Left kidney (tissue), 8 donors: Measurements from ENCODE around the gene NDUFA6. TPM values are rescaled to one million over a fixed set of nuclear protein-coding genes. Genes with fewer than 3 reads are reported as not detected.
"Not testable (repeated sequence)": the region's sequence is repeated elsewhere in the genome, so short reads cannot be mapped to it uniquely, and the experiment has no call there.

Source experiments
- DNase-seq: peaks from one replicate; pipeline ENCODE4 v3.0.0-alpha.2; 2013
- long read RNA-seq, 8 donors: transcript quantifications; one replicate each; lab custom pipeline, GENCODE V29; 2026
- polyA plus RNA-seq: library from polyadenylated mRNA; unstranded; fragments of 120-200 nt; gene quantifications from one replicate; pipeline ENCODE4 v1.2.1, GENCODE V29; 2013; ENCODE audit not compliant: insufficient read length

NDUFA6 gene
- polyA plus RNA-seq, result 112 TPM
- long read RNA-seq, donor 1, transcript NDUFA6-202 (3 exons, 1,256 nt), result major isoform, 208 of 246 reads
- long read RNA-seq, donor 1, transcript NDUFA6-201 (2 exons, 475 nt), result minor isoform, 14 of 246 reads
- long read RNA-seq, donor 1, partial matches to known transcripts, result 24 of 246 reads
- long read RNA-seq, donor 1, other reads (novel, unspliced or antisense), result 0 of 246 reads
- long read RNA-seq, donor 2, transcript NDUFA6-201 (2 exons, 475 nt), result minor isoform, 11 of 174 reads
- long read RNA-seq, donor 2, transcript NDUFA6-202 (3 exons, 1,256 nt), result major isoform, 158 of 174 reads
- long read RNA-seq, donor 2, partial matches to known transcripts, result 5 of 174 reads
- long read RNA-seq, donor 2, other reads (novel, unspliced or antisense), result 0 of 174 reads
- long read RNA-seq, donor 3, transcript NDUFA6-202 (3 exons, 1,256 nt), result major isoform, 134 of 137 reads
- long read RNA-seq, donor 3, partial matches to known transcripts, result 0 of 137 reads
- long read RNA-seq, donor 3, other reads (novel, unspliced or antisense), result 0 of 137 reads
- long read RNA-seq, donor 4, transcript NDUFA6-202 (3 exons, 1,256 nt), result major isoform, 32 of 35 reads
- long read RNA-seq, donor 4, partial matches to known transcripts, result 0 of 35 reads
- long read RNA-seq, donor 4, other reads (novel, unspliced or antisense), result 0 of 35 reads
- long read RNA-seq, donor 5, transcript NDUFA6-202 (3 exons, 1,256 nt), result major isoform, 350 of 379 reads
- long read RNA-seq, donor 5, transcript NDUFA6-201 (2 exons, 475 nt), result minor isoform, 18 of 379 reads
- long read RNA-seq, donor 5, partial matches to known transcripts, result 5 of 379 reads
- long read RNA-seq, donor 5, other reads (novel, unspliced or antisense), result 6 of 379 reads
- long read RNA-seq, donor 6, transcript NDUFA6-201 (2 exons, 475 nt), result minor isoform, 11 of 234 reads
- long read RNA-seq, donor 6, transcript NDUFA6-202 (3 exons, 1,256 nt), result major isoform, 210 of 234 reads
- long read RNA-seq, donor 6, partial matches to known transcripts, result 13 of 234 reads
- long read RNA-seq, donor 6, other reads (novel, unspliced or antisense), result 0 of 234 reads
- long read RNA-seq, donor 7, transcript NDUFA6-201 (2 exons, 475 nt), result minor isoform, 14 of 300 reads
- long read RNA-seq, donor 7, transcript NDUFA6-202 (3 exons, 1,256 nt), result major isoform, 286 of 300 reads
- long read RNA-seq, donor 7, partial matches to known transcripts, result 0 of 300 reads
- long read RNA-seq, donor 7, other reads (novel, unspliced or antisense), result 0 of 300 reads
- long read RNA-seq, donor 8, transcript NDUFA6-202 (3 exons, 1,256 nt), result major isoform, 71 of 73 reads
- long read RNA-seq, donor 8, partial matches to known transcripts, result 0 of 73 reads
- long read RNA-seq, donor 8, other reads (novel, unspliced or antisense), result 0 of 73 reads

DNA sequence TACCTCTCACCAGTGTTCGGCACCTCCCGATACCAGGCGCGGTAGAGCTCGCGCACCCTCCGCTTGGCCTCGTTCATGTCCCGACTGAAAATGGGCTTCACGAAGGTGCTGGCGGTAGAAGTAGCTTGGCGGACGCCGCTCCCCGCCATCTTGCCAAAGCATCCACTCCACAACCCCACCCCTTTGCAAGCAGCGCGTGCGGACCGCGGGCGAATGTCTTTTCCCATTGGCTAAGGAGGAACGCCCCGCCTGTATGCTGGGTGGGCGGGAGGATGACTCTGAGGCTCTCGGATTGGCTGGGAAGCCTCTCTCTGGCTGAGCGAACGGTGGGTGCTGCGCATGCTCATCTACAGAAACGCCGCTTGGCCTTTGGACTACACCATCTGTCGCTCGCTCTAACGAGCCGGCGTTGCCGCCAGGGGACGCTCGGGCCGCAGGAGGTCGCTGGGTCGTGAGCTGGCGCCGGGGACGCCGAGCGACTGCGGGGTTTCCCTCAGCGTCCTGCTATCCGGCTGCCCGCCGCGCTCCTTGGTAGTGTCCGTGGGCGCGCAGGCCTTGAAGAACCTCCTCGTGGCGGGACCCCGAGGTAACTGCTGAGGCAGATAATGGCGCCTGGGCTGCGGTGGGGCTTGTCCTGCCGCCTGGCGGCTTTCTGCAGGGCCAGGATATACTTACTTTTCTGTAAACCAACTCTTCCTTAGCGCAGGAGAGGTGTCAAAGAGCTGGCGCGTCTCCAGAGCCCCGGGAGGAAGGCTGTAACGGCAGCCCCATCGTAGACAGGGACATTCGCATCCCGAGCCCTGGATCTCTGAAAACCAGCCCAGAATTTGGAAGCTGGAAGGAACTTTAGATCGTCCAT is at the start of gene NDUFA6:
Gene NDUFA6, minus strand, starts transcription at position 177 of the 859 bp plus-strand sequence. Its CDS starts 28 bp downstream, at position 149.
- DNase-seq, result peak; percentile 99

DNA sequence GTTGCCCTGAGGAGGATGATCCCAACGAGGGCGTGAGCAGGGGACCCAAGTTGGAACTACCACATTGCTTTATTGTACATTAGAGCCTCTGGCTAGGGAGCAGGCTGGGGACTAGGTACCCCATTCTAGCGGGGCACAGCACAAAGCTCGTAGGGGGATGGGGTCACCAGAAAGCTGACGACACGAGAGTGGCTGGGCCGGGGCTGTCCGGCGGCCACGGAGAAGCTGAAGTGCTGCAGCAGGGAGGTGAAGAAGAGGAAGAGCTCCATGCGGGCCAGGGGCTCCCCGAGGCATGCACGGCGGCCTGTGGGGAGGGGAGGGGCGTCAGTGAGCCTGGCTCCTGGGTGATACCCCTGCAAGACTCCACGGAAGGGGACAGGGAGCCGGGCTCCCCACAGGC is 49.6 kb upstream of the NDUFA6 start:
- not testable (repeated sequence) for DNase-seq

- not testable (repeated sequence) for DNase-seq
Measured at GRCh38 chr22:42139508-42139907, 48.9 kb upstream of the NDUFA6 start.

GRCh38 chr22:42138972-42139371 is 48.4 kb upstream of the NDUFA6 start:
- no peak for DNase-seq

DNA sequence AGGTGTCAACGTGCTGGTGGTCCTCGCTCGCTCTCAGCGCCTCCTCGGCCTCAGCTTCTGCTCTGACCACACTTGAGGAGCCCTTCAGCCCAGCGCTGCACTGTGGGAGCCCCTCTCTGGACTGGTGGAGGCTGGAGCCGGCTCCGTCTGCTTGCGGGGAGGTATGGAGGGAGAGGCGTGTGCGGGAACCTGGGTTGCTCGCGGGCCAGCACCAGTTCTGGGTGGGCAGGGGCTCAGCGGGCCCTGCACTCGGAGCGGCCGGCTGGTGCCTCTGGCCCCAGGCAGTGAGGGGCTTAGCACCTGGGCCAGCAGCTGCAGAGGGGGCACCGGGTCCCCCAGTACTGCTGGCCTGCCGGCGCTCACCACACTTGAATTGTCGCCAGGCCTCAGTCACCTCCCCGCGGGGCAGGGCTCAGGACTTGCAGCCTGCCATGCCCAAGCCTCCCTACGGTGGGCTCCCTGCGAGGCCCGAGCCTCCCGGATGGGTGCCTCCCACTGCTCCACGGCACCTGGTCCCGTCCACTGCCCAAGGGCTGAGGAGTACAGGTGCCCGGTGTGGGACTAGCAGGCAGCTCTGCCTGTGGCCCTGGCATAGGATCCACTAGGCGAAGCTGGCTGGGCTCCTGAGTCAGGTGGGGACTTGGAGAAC is 47.7 kb upstream of the NDUFA6 start:
- DNase-seq, result no peak

DNA sequence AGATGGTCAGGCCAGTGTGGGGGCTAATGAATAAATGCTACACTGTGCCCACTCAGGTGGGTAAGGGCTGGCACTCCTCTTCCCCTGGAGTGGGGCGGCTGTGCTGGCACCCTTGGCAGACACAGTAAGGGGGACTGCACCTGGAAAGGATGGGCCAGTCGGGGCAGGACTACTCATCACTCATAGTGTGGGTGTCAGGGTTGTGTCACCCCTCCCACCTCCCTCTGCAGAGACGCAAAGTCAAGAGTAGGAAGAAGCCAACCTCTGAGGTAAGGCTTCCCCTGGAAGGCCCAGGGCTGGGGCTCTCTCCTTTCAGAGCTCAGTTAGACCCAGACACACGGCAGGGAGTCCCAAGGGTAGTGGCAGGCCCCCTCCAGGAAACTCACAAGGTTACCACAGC is 45.1 kb upstream of the NDUFA6 start:
- DNase-seq, result not testable (repeated sequence)

- DNase-seq, result no peak
Measured at GRCh38 chr22:42134100-42135020, 43.8 kb upstream of the NDUFA6 start.

DNA sequence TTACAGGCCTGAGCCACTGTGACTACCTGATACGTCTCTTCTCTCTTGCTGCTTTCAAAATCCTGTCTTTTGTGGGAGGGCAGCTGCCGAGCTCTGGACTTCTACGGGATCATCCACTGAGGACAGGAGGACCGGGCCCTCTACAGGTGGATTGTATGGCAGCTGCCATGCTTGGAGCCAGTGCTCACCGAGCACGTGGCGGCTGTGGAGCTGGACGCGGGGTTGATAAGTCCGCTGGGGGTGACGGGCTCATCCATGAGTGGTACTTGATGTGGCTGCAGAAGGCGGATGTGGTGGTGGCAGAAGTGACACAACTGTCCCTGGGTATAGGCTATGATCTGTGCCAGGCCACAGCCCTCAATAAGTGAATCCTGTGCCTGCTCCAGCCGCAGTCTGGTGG is 41.9 kb upstream of the NDUFA6 start:
- no peak for DNase-seq

DNA sequence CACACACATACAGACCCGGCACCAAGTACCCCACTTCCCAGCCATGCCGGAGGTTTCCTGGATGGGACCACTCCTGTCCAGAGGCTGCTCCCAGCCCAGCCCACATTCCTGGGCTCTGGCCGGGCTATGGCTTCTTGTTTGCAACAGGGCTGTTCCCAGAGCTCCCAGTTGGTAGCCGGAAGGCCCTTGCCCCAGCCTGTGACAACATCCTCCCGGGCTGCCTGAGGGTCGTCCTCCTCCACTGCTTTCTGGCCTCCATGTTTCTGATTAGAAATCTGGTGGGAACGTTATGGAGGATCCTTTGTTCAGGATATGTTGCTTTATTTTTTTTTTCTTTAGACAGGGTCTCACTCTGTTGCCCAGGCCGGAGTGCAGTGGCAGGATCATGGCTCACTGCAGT is 41.0 kb upstream of the NDUFA6 start:
- no peak for DNase-seq

DNA sequence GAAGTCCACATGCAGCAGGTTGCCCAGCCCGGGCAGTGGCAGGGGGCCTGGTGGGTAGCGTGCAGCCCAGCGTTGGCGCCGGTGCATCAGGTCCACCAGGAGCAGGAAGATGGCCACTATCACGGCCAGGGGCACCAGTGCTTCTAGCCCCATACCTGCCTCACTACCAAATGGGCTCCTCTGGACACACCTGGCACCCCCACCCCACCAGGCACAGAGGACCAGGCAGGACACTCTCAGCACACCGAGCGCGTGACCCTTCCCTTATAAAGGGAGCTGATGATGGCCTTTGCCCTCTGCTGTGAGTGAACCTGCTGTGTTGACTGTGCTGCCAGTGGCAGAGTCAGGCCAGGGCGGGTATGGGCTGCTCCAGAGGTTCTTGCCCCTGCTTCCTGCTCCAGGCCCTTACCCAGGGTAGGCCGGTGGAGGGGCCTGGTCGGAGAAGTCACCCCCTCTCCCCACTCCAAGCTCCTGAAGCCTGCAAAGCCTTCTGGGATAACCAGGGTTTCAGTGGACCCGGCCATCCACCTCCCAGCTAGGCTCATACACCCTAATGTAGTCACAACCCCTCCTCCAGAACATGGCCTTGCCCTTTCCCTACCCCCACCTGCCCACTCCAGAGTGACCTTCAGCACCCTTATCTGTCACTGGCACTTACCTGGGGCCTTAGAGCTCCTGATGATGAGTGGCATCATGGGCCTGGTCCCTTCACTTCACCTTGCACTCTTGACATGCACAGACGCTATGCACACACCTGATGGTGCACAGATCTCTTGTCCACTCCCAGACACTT is 40.3 kb upstream of the NDUFA6 start, which contains the start of gene CYP2D6:
Gene CYP2D6, minus strand, starts transcription at position 172 of the 793 bp plus-strand sequence. Its CDS starts 19 bp downstream, at position 153.
- not testable (repeated sequence) for DNase-seq

GRCh38 chr22:42130182-42130581 is 39.6 kb upstream of the NDUFA6 start:
- DNase-seq, result not testable (repeated sequence)

- DNase-seq, result not testable (repeated sequence)
Measured at GRCh38 chr22:42128776-42129694, 38.5 kb upstream of the NDUFA6 start.

DNA sequence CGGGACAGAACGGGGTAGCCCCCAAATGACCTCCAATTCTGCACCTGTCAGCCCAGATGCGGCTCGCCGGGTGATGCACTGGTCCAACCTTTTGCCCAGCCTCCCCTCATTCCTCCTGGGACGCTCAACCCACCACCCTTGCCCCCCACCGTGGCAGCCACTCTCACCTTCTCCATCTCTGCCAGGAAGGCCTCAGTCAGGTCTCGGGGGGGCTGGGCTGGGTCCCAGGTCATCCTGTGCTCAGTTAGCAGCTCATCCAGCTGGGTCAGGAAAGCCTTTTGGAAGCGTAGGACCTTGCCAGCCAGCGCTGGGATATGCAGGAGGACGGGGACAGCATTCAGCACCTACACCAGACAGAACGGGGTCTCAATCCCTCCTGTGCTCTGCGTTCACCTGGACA is 37.4 kb upstream of the NDUFA6 start:
- DNase-seq, result not testable (repeated sequence)

GRCh38 chr22:42127606-42128005 is 37.0 kb upstream of the NDUFA6 start:
- no peak for DNase-seq

DNA sequence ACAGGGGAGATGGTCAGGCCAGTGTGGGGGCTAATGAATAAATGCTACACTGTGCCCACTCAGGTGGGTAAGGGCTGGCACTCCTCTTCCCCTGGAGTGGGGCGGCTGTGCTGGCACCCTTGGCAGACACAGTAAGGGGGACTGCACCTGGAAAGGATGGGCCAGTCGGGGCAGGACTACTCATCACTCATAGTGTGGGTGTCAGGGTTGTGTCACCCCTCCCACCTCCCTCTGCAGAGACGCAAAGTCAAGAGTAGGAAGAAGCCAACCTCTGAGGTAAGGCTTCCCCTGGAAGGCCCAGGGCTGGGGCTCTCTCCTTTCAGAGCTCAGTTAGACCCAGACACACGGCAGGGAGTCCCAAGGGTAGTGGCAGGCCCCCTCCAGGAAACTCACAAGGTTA is 33.0 kb upstream of the NDUFA6 start:
- DNase-seq, result not testable (repeated sequence)

DNA sequence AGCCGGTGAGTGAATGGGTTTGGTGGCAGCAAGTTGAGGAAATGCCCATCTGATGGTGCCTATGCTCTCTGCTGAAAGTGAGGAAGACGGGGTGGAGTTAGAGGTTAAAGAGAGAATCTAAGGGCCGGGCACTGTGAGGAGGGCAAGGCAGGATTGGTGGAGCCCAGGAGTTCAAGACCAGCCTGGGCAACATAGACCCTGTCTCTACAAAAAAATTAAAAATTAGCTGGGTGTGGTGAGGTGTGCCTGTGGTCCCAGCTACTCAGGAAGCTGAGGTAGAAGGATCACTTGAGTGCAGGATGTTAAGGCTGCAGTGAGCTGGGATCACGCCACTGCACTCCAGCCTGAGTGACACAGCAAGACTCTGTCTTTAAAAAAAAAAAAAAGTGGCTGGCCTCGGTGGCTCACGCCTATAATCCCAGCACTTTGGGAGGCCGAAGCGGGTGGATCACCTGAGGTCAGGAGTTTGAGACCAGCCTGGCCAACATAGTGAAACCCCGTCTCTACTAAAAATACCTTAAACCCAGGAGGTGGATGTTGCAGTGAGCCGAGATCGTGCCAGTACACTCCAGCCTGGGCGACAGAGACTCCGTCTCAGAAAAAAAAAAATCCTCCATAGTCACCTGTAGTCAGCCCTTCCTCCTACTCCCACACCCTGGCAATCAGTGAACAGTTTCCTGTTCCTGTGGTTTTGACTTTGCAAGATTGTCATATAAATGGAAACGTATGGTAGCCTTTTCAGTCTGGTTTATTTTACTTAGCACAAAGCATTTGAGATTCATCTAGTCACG is 29.9 kb upstream of the NDUFA6 start:
- DNase-seq, result not testable (repeated sequence)
